ENCODE results near the gene NDUFC1. TPM values are rescaled to one million over a fixed set of nuclear protein-coding genes. Genes with fewer than 3 reads are reported as not detected.

NDUFC1 gene
- total and polyA plus RNA-seq, 2 experiments from 2014 or later: 77.7 to 198 TPM

DNA sequence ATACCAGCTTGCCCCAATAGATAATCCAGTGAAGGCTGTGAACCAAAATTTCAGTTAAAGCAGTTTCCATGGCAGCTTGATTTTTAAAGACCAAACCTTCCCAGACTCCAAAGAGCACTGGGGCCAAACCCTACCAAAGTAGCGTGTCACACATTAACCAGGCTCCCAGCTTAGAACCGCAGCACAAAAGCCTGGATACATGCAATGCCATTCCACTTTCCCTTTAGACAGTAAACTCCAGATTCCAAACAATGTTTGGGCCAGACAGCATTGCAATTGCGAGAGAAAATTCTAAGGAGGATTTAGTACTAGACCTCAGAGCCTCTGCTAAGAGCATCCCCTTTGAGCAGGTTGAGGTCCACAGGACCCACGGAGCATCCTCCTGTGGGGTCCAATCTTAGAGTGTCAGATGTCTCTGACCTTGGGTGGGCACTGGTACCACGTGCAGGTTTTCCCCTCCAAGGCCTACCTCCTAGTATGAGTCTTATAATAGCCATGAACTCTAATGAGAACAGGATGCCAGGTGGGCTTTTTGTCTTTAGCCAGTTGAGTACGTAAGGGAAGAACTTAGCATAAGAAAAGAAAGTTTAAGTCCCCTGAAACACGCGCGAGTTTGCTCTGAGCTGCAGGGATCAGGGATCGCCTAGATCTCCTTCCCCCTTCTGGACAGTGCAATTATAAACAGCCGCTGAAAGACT lies 61.0 kb downstream of the NDUFC1 start:
- Histone ChIP-seq H3K4me3 (no peak overlapping the region), H3K27ac (no peak overlapping the region), H3K9me2 (replicated peaks; ENCODE audit: insufficient read depth) (no peaks in the 10 kb centered on the region), H3K36me3 (replicated peaks; ENCODE audit: insufficient read depth, low read depth) (no peaks in the 10 kb centered on the region), H3K27me3 (no peaks in the 10 kb centered on the region), H3K9me3 (ENCODE audit: low read depth) (no peaks in the 10 kb centered on the region), H3K79me2 (no peaks in the 10 kb centered on the region), H3K4me2 (no peak overlapping the region), H3K4me1 (ENCODE audit: insufficient read depth) (no peaks in the 10 kb centered on the region), H4K20me1 (ENCODE audit: insufficient read depth, poor library complexity, severe bottlenecking) (no peaks in the 10 kb centered on the region), H2AFZ (no peak overlapping the region)
- 68% methylated on average over 11 of the region's 11 CpGs for WGBS (ENCODE audit: low lambda C conversion rate, missing lambda C conversion rate)
- TF ChIP-seq EZH2phosphoT487 (IDR thresholded peaks at IDR 0.05; ENCODE audit: low read depth, severe bottlenecking, unreplicated experiment) (no peak), EZH2 (IDR thresholded peaks at IDR 0.05; ENCODE audit: borderline replicate concordance) (no peak)
- TF ChIP-seq, protein P1, sequence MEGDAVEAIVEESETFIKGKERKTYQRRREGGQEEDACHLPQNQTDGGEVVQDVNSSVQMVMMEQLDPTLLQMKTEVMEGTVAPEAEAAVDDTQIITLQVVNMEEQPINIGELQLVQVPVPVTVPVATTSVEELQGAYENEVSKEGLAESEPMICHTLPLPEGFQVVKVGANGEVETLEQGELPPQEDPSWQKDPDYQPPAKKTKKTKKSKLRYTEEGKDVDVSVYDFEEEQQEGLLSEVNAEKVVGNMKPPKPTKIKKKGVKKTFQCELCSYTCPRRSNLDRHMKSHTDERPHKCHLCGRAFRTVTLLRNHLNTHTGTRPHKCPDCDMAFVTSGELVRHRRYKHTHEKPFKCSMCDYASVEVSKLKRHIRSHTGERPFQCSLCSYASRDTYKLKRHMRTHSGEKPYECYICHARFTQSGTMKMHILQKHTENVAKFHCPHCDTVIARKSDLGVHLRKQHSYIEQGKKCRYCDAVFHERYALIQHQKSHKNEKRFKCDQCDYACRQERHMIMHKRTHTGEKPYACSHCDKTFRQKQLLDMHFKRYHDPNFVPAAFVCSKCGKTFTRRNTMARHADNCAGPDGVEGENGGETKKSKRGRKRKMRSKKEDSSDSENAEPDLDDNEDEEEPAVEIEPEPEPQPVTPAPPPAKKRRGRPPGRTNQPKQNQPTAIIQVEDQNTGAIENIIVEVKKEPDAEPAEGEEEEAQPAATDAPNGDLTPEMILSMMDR (IDR thresholded peaks at IDR 0.05; ENCODE audit: poor library complexity): no peak
- no peak for DNase-seq (ENCODE audit: low spot score)

Small RNAs within 50 kb of the gene (small RNA-seq; reads per million reads assigned to genes)
- not detected for gene RNU6-1074P
- gene RNU6-1214P: not detected

Other genes with a start within 250 kb of the NDUFC1 start
- 42.5 and 46.9 TPM in 2 replicates for gene ELF2, start 125.3 kb downstream of the NDUFC1 start, total RNA-seq
- gene ELF2, start 125.3 kb downstream of the NDUFC1 start, polyA plus RNA-seq: 23.8 and 33.1 TPM in 2 replicates
- gene MGARP, start 22.3 kb downstream of the NDUFC1 start, total RNA-seq: 0.90 and 2.0 TPM in 2 replicates
- 2.9 and 4.3 TPM in 2 replicates for gene MGARP, start 22.3 kb downstream of the NDUFC1 start, polyA plus RNA-seq
- 26.9 and 29.6 TPM in 2 replicates for gene NAA15, start 972 bp downstream of the NDUFC1 start, total RNA-seq
- 15.3 and 25.6 TPM in 2 replicates for gene NAA15, start 972 bp downstream of the NDUFC1 start, polyA plus RNA-seq
- 13.5 and 16.2 TPM in 2 replicates for gene RAB33B, start 151.6 kb upstream of the NDUFC1 start, total RNA-seq
- gene RAB33B, start 151.6 kb upstream of the NDUFC1 start, polyA plus RNA-seq: 4.5 and 6.9 TPM in 2 replicates

All from hepatocyte (in vitro differentiated cells).